GM12865 (cell line): ENCODE results near the gene CLCN7.

Experiments
- DNase-seq: peaks from one replicate; pipeline ENCODE4 v3.0.0; 2010; ENCODE audit warnings: low read depth
- H3K4me3 ChIP-seq: 2 replicates; pipeline ENCODE4 v1.5.1; 2011; ENCODE audit warnings: mild to moderate bottlenecking, low read depth, low read length, control low read depth
- TF ChIP-seq, protein P1 (sequence below): IDR thresholded peaks from 2 replicates; pipeline ENCODE4 v1.5.1; 2011; ENCODE audit warnings: low read length, control low read depth, low read depth, inconsistent platforms; ENCODE audit not compliant: insufficient read depth; ENCODE audit errors: missing control alignments

The CLCN7 gene

DNA sequence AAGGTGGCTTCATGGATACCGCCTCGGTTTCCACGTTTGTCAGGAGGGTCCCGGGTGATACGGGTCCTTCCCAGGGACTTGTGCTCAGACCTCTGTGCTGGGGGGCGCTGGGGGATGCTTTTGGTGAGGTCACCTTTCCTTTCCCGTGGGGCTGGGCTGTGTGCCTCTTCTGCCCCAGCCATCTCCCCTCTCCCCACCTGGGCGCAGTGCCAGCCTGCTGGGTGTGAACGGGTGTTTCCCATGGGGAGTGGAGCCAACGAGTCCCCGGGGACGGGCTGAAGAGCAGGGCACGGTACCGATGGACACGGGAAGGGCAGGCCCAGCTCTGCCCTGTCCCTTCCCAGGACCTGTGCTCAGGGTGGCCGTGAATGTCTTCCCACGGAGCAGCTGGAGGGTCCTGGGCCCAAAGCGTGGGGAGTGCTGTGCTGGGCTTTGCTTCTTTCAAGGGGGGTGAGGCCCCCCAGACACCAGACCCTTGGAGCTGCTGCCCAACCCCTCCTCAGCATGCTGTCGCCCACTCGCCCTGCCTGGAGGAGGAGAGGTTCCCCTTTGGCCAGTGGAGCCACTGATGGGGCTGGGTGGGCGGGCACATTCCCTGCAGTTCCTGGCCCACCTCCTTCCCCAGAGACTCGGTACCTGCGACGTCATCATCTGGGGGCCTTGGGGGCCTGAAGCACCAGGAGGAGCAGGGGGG is 33.8 kb upstream of the CLCN7 start:
- H3K4me3 ChIP-seq, result no peak overlapping the region
- no peak for DNase-seq
- TF ChIP-seq, protein P1, sequence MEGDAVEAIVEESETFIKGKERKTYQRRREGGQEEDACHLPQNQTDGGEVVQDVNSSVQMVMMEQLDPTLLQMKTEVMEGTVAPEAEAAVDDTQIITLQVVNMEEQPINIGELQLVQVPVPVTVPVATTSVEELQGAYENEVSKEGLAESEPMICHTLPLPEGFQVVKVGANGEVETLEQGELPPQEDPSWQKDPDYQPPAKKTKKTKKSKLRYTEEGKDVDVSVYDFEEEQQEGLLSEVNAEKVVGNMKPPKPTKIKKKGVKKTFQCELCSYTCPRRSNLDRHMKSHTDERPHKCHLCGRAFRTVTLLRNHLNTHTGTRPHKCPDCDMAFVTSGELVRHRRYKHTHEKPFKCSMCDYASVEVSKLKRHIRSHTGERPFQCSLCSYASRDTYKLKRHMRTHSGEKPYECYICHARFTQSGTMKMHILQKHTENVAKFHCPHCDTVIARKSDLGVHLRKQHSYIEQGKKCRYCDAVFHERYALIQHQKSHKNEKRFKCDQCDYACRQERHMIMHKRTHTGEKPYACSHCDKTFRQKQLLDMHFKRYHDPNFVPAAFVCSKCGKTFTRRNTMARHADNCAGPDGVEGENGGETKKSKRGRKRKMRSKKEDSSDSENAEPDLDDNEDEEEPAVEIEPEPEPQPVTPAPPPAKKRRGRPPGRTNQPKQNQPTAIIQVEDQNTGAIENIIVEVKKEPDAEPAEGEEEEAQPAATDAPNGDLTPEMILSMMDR, result no peak

DNA sequence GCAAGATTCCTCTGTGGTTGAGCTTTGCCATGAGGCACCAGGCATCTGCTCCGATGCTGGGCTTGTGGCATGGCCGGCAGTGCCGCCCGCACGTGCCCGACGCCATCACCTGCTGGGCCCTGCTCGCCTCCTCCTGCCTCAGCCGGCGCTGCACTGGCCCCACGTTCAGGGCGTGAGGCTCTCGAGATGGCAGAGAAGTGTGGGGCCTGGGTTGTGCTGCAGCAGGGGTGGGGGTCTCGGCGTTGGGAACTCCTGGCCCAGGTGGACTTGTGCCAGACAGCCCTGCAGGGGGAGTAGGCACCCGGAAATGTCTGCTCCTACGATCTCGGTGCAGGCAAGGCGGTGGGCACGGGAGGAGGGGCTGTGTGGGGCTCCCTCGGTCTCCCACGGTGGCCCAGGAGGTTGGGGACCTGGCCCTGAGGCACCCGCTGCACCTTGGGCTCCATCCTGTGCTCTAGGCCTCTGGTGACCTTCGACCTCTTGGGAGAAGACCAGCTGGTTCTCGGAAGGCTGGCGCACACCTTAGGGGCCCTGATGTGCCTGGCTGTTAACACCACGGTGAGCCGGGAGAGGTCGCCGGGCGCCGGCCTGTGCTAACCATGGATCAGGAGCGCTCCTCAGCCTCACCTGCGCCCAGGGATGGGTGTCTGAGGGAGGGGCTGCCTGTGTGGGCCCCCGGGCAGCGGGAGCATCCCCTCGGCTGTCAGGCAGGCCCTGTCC is 31.8 kb upstream of the CLCN7 start:
- TF ChIP-seq, protein P1, result no peak
- no peak for DNase-seq
- H3K4me3 ChIP-seq, result no peak overlapping the region

DNA sequence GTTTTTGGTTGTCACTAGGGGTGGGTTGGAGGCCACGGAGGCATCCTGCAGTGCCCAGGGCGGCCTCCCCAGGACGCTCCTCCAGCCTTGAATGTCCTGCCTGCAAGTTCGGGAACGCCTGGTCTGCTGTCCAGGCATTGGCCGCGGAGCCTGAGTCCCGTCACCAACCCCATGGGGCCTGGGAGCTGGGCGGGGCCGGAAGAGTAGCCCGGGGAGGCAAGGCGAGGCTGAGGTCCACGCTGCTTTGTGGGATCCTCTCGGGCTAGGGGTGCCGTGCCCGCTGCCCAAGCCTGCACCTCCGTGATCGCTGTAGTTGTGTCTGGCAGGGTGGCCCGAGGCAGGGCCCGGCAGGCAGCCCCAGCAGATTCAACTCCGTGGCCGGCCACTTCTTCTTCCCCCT is 31.1 kb upstream of the CLCN7 start:
- H3K4me3 ChIP-seq, result no peak overlapping the region
- no peak for DNase-seq
- TF ChIP-seq, protein P1, result no peak

DNA sequence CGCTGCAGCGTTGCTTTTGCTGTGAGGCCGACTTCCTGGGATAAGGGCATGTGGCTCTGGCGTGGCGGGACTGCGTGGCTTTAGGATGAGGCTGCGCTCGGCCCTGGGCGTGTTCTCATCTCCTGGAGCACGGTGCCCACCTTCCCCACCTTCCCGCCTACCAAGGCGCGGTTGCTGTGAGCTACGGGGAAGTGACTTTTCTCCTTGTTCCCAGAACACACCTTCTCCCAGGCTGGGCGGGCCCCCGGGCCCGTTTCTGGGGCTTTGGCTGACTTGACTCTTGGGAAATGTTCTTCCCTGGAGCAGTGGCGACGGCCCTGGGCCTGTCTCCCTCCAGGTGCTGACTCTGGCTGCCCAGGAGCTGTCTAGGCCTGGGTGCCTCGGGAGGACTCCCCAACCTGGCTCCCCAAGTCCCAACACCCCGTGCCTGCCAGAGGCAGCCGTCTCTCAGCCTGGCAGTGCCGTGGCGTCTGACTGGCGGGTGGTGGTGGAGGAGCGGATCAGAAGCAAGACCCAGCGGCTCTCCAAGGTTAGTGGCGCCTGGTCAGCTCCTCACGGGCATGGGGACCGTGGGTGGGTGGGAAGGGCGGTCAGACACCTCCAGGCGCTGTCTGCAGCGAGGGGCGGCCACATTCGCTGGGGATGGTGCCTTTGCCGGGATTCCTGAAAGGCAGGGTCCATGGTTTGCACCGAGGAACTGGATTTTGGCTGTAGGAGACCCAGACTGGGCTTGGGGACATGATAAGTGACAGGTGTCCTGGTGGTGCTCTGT is 30.4 kb upstream of the CLCN7 start:
- TF ChIP-seq, protein P1, result no peak
- H3K4me3 ChIP-seq, result no peak overlapping the region
- no peak for DNase-seq

DNA sequence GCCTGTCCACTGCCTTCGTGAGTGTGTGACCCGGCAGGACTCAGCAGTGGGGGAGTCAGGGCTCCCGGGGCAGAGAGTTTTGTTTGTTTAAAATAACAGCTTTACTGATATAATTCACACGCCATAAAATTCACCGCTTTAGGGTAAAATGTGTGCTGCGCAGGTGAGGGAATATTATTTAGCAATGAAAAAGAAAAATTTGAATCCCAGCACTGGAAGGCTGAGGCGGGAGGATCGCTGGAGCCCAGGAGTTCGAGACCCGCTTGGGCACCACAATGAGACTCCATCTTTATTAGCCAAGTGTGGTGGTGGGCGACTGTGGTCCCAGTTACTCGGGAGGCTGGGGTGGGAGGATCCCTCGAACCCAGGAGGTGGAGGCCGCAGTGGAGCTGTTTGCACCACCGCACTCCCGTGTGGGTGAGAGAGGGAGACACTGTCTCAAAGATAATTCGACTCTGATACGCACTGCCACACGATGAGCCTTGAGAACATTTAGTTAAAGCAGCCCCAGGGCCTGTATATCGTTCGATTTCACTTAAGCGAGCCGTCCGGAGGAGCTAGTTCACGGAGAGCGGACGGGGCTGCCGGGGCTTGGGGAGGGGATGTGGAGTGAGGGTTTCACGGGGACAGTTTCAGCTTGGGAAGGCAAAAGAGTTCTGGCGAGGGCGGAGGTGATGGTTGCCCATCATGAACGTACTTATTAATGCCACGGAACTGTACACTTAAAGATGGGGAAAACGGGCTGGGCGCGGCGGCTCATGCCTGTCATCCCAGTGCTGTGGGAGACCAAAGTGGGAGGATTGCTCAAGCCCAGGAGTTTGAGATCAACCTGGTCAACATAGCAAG is 28.5 kb upstream of the CLCN7 start:
- H3K4me3 ChIP-seq, result no peak overlapping the region
- DNase-seq, result no peak
- TF ChIP-seq, protein P1, result no peak

DNA sequence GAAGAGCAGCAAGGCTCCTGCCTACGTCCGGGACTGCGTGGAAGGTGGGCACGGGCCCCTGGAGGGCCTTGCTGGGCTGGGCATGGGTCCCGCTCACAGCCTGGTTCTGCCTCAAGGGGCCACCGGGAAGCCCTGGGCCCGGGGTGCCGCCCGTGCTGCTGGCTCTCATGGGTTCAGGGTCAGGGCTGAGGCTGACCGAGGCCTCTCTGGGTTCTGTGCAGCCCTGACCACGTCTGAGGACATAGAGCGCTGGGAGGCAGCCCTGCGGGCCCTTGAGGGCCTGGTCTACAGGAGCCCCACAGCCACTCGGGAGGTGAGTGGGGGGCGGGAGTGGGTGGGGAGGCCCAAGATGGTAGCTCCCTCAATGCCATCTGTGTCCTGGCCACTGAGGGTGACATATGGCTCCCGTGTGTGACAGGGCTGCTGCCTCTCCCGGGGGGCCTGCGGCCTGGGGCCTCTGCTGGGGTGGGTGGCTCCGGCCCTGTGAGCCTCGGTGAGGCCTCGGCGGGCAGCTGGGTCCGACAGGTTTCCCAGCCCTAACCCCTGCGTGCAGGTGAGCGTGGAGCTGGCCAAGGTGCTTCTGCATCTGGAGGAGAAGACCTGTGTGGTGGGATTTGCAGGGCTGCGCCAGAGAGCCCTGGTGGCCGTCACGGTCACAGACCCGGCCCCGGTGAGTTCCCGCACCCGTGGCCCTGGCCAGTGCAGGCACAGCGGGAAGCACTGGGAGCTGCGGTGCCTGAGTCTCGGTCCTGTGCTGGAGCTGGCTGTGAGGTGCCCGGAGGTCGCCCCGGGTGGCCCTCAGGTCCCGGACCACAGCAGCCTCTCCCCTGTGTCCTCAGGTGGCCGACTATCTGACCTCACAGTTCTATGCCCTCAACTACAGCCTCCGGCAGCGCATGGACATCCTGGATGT is 27.5 kb upstream of the CLCN7 start:
- TF ChIP-seq, protein P1, result no peak
- no peak overlapping the region for H3K4me3 ChIP-seq
- DNase-seq, result no peak
